Urinary bladder (tissue), 4 donors: ENCODE data around the gene TPI1. TPM values are rescaled to one million over a fixed set of nuclear protein-coding genes. Genes with fewer than 3 reads are reported as not detected.

Source experiments
- DNase-seq: peaks from one replicate; pipeline ENCODE4 v3.0.0-alpha.2; 2015; ENCODE audit errors: extremely low spot score
- H3K27ac ChIP-seq: one replicate; pipeline ENCODE4 v1.5.1; 2013; ENCODE audit warnings: low read depth, mild to moderate bottlenecking, moderate library complexity
- H3K36me3 ChIP-seq: one replicate; pipeline ENCODE4 v1.6.1; 2013; ENCODE audit warnings: mild to moderate bottlenecking, moderate library complexity; ENCODE audit not compliant: insufficient read depth
- H3K4me1 ChIP-seq: one replicate; pipeline ENCODE4 v1.6.1; 2013; ENCODE audit warnings: mild to moderate bottlenecking, moderate library complexity; ENCODE audit not compliant: insufficient read depth
- H3K4me3 ChIP-seq: one replicate; pipeline ENCODE4 v1.5.1; 2013; ENCODE audit warnings: low read depth, low read length
- WGBS: extraction: QIAGEN DNeasy Blood & Tissue Kit; methylation state at CpG from one replicate; pipeline ENCODE4 v1.1.7; 2013; 5-methylcytosine and 5-hydroxymethylcytosine counted together
- polyA plus RNA-seq: library from polyadenylated mRNA; stranded (reverse); fragments of 200-250 nt; gene quantifications from one replicate; pipeline ENCODE4 v1.2.3, GENCODE V29; 2013
- total RNA-seq: library from RNA; depleted of rRNA; stranded (reverse); fragments of >200 nt; gene quantifications from one replicate; pipeline ENCODE4 v1.2.3, GENCODE V29; 2014
- donor health status: healthy with polysubstance abuse.
- donor health status: healthy.

The TPI1 gene
- total and polyA plus RNA-seq, 2 donors = 331 to 708 TPM

GRCh38 chr12:6846316-6846869 lies 20.9 kb upstream of the TPI1 start:
- Histone ChIP-seq H3K36me3 (no peaks in the 10 kb centered on the region), H3K27ac (no peak overlapping the region), H3K4me1 (no peaks in the 10 kb centered on the region), H3K4me3 (no peak overlapping the region)
- no peak for DNase-seq
- WGBS = 88% methylated on average over 7 of the region's 7 CpGs

- H3K36me3 ChIP-seq = no peaks in the 10 kb centered on the region
- no peak overlapping the region for H3K27ac ChIP-seq
- no peaks in the 10 kb centered on the region for H3K4me1 ChIP-seq
- DNase-seq = no peak
- H3K4me3 ChIP-seq = no peak overlapping the region
- 92% methylated on average over 2 of the region's 2 CpGs for WGBS
Observed at GRCh38 chr12:6847676-6848075, 19.7 kb upstream of the TPI1 start.

- H3K36me3 ChIP-seq = no peaks in the 10 kb centered on the region
- no peak overlapping the region for H3K27ac ChIP-seq
- no peak overlapping the region for H3K4me3 ChIP-seq
- 85% methylated on average over 2 of the region's 2 CpGs for WGBS
- DNase-seq = no peak
- H3K4me1 ChIP-seq = no peaks in the 10 kb centered on the region
Observed at GRCh38 chr12:6849427-6849826, 17.9 kb upstream of the TPI1 start.

- 70% methylated on average over 10 of the region's 10 CpGs for WGBS
- Histone ChIP-seq H3K36me3 (no peaks in the 10 kb centered on the region), H3K4me1 (no peaks in the 10 kb centered on the region), H3K4me3 (no peak overlapping the region), H3K27ac (no peak overlapping the region)
- DNase-seq = no peak
Observed at GRCh38 chr12:6849976-6850560, 17.3 kb upstream of the TPI1 start.

DNA sequence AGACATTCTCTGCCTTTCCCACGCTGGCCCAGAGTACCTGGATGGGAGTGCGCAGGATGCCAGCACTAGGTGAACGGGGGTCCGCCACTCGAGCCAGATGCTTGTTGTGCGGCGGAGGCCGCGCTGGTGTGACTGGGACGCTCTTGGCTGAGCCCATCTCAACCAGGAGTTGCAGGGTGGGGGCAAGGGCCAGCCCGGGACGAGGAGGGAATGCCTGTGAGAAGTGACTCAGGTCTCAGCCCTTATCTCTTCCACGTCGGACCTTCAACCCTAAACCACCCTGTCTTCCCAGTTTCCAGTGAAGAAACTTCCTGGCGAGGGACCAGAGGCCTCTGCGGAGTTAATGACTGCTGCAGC lies 16.6 kb upstream of the TPI1 start:
- no peaks in the 10 kb centered on the region for H3K4me1 ChIP-seq
- H3K27ac ChIP-seq = no peak overlapping the region
- H3K36me3 ChIP-seq = no peaks in the 10 kb centered on the region
- DNase-seq = no peak
- WGBS = 24% methylated on average over 16 of the region's 16 CpGs
- H3K4me3 ChIP-seq = no peak overlapping the region

- Histone ChIP-seq H3K36me3 (no peaks in the 10 kb centered on the region), H3K27ac (peak within 1 kb of the TSS; percentile 68), H3K4me1 (no peaks in the 10 kb centered on the region), H3K4me3 (peak within 1 kb of the TSS; percentile 44)
- DNase-seq = peak; percentile 96
- whole genome bisulfite sequencing = under 1% methylated on average over 37 of the region's 37 CpGs
Observed at GRCh38 chr12:6851153-6851920, 16.0 kb upstream of the TPI1 start, which contains the start of gene CDCA3. Gene CDCA3 (minus strand): TSS chr12:6851286. CDS start chr12:6850952, 334 bp downstream.

DNA sequence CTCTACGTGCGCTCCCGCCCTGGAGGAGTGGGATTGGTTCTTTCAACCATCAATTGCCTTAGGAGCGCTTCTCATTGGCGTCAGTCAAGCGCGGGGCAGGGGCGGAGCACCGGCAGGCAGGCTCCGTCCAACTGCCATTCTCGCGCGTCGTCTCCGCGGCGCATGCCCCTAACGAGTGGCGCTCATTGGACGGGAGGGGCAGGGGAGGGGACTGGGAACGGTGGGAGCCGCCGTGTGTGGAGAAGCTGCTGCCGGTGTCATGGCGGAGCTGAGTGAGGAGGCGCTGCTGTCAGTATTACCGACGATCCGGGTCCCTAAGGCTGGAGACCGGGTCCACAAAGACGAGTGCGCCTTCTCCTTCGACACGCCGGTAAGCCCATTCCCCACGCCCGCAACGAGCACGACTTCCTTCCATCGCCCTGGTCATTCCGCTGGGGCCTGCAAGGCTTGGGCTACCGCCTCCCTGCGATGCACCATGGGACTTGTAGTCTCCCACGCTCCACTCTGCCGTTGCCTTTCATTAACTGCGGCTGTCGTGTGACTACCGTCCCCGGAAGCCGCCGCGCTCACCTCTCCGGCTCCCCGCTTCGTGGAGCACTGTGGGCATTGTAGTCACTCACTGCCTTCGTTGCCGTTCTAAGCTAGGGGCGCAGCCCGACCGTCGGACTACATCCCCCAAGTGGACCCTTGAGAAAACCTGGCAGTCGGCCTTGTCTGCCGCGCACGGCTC lies 15.2 kb upstream of the TPI1 start, which contains the start of gene USP5:
Gene USP5 (plus strand): TSS at position 230 of the 730 bp plus-strand sequence. CDS start 30 bp downstream, at position 260.
- Histone ChIP-seq H3K4me1 (no peaks in the 10 kb centered on the region), H3K27ac (peak within 1 kb of the TSS; percentile 68), H3K36me3 (no peaks in the 10 kb centered on the region), H3K4me3 (peak within 1 kb of the TSS; percentile 53)
- WGBS = under 1% methylated on average over 65 of the region's 65 CpGs
- peak; percentile 99 for DNase-seq

DNA sequence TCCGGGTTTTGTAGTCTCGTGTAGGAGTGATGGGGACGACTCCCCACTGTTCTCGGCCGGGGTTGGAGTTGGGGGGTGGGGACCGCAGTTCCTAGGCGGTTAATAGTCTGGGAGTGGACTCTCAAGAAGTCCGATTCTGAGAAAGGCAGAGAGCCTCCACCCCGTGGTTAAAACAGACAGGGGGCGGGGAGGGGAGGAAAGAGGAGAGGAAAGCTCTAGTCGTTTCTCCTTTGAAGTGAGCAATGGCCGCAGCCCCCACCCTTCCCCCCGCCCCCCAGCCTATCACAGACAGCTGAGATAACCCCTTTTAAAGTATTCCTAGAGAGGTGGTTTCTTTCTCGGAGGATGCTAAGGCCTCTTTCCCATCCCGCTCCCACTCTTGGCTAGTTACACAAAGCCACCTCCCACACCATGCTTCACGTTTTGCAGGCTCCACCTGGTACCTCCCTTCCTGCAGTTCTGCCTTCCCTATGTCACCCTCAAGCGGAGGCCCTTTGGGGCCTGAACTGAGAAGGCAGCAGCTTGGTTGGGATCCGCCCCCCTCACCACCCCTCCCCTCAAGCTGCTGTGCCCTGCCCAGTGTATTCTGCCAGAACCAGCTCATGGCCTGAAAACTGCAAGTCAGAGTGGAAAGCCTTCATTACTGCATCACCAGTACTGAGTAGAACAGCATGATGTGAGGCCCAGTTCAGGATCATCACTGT lies 14.5 kb upstream of the TPI1 start:
- WGBS = 2% methylated on average over 18 of the region's 18 CpGs
- H3K4me3 ChIP-seq = peak overlapping the region; percentile 53
- H3K27ac ChIP-seq = no peak overlapping the region
- H3K4me1 ChIP-seq = no peaks in the 10 kb centered on the region
- no peaks in the 10 kb centered on the region for H3K36me3 ChIP-seq
- DNase-seq = peak; percentile 39

GRCh38 chr12:6853626-6854025 lies 13.7 kb upstream of the TPI1 start:
- Histone ChIP-seq H3K36me3 (no peaks in the 10 kb centered on the region), H3K4me1 (no peaks in the 10 kb centered on the region), H3K4me3 (no peak overlapping the region), H3K27ac (no peak overlapping the region)
- no peak for DNase-seq
- 35% methylated on average over 1 of the region's 1 CpG for WGBS

DNA sequence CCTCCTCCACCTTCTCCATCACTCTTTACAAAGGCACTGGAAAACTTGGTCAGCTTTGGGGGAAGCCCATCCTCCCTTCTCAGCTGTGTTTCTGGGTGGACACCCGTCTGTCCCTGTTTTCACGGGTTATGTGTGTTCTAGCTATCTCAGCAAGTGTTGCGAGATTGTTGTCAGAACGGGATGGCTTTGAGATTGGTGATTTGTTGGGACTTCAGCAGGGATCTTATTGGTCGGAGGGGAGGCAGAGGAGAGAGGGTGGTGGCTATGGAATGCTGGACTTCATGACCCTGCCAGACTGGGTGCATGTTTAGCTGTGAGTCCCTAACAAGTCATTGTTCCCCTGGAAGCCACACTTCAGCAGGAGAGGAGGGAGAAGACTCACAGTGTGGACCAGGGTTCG lies 13.3 kb upstream of the TPI1 start:
- H3K27ac ChIP-seq = no peak overlapping the region
- no peak for DNase-seq
- no peak overlapping the region for H3K4me3 ChIP-seq
- 77% methylated on average over 6 of the region's 6 CpGs for WGBS
- no peaks in the 10 kb centered on the region for H3K4me1 ChIP-seq
- H3K36me3 ChIP-seq = no peaks in the 10 kb centered on the region

DNA sequence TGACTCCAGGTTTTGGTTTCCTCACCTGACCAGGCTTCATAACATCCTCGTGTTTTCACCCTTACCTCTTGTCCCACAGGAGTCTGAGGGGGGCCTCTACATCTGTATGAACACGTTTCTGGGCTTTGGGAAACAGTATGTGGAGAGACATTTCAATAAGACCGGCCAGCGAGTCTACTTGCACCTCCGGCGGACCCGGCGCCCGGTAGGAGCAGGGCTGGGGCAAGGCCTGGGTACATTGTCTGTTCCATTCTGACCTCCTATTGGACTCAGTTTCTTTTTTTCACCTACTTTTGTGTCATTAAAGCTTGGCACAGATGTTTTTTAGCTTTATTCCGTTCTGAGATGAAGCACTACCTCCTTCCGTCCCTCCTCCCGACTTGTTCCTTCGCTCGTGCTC lies 12.0 kb upstream of the TPI1 start:
- no peaks in the 10 kb centered on the region for H3K4me1 ChIP-seq
- no peak overlapping the region for H3K27ac ChIP-seq
- H3K36me3 ChIP-seq = no peaks in the 10 kb centered on the region
- no peak for DNase-seq
- H3K4me3 ChIP-seq = no peak overlapping the region
- 89% methylated on average over 14 of the region's 14 CpGs for WGBS

GRCh38 chr12:6858799-6859198 lies 8.5 kb upstream of the TPI1 start:
- DNase-seq = no peak
- Histone ChIP-seq H3K4me1 (no peaks in the 10 kb centered on the region), H3K27ac (no peak overlapping the region), H3K36me3 (no peaks in the 10 kb centered on the region), H3K4me3 (no peak overlapping the region)
- 96% methylated on average over 2 of the region's 2 CpGs for WGBS

DNA sequence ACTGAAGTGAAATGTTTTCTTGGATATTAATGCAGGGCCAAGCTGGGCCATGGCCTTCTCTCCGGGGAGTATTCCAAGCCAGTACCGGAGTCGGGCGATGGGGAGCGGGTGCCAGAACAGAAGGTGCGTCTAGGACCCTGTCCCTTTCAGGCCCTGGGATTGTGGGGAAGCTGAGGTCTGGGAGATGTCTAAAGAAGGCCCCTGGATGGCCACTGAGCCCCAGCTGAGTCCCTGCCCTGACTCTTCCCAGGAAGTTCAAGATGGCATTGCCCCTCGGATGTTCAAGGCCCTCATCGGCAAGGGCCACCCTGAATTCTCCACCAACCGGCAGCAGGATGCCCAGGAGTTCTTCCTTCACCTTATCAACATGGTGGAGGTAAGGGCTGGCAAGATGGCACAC lies 7.2 kb upstream of the TPI1 start:
- no peak for DNase-seq
- no peak overlapping the region for H3K27ac ChIP-seq
- WGBS = 95% methylated on average over 9 of the region's 9 CpGs
- no peak overlapping the region for H3K4me3 ChIP-seq
- no peaks in the 10 kb centered on the region for H3K36me3 ChIP-seq
- H3K4me1 ChIP-seq = no peaks in the 10 kb centered on the region
